H1 (cell line): ENCODE data around the gene GJD3. TPM values are rescaled to one million over a fixed set of nuclear protein-coding genes. Genes with fewer than 3 reads are reported as not detected.

ENCODE experiments used
- CTCF ChIA-PET: fragments of 300-600 bp; sonication (Branson Sonifier 250); formaldehyde crosslinking; loops from one replicate; lab custom pipeline; 2021; ENCODE audit not compliant: partially characterized antibody; lab: Charles Lee
- POLR2A ChIA-PET: fragments of 300-600 bp; sonication (Branson Sonifier 250); formaldehyde crosslinking; loops from one replicate; lab custom pipeline; 2021; ENCODE audit warnings: inconsistent platforms; ENCODE audit not compliant: partially characterized antibody; lab: Charles Lee
- DNase-seq, 2 experiments: peaks; one replicate each; pipeline versions ENCODE4 v3.0.0 to v3.0.0-alpha.2; 2010 to 2022; ENCODE audit warnings: low spot score in 2 of 2, low read depth in 1 of 2, mixed read lengths in 1 of 2
- FAIRE-seq: peaks from 2 replicates; lab custom pipeline; 2011; peaks lifted over from hg19 to GRCh38; lab: Jason Lieb, UNC
- H2AFZ ChIP-seq: 2 replicates; pipeline ENCODE4 v1.8.1; 2012; ENCODE audit warnings: low read length, inconsistent platforms
- H2AK5ac ChIP-seq: 2 replicates; pipeline ENCODE4 v1.6.1; 2013; ENCODE audit warnings: low read depth, low read length
- H2BK120ac ChIP-seq: replicated peaks from 2 replicates; pipeline ENCODE3; 2013; ENCODE audit warnings: low read depth, low read length, inconsistent platforms
- H2BK12ac ChIP-seq: 2 replicates; pipeline ENCODE4 v1.6.1; 2013; ENCODE audit warnings: low read depth, low read length
- H2BK15ac ChIP-seq: 2 replicates; pipeline ENCODE4 v1.6.1; 2013; ENCODE audit warnings: low read length
- H2BK20ac ChIP-seq: 2 replicates; pipeline ENCODE4 v1.6.1; 2013; ENCODE audit warnings: low read length
- H2BK5ac ChIP-seq: 2 replicates; pipeline ENCODE4 v1.6.1; 2013; ENCODE audit warnings: low read depth, low read length
- H3K14ac ChIP-seq: 2 replicates; pipeline ENCODE4 v1.6.1; 2013; ENCODE audit warnings: inconsistent platforms; ENCODE audit not compliant: insufficient read length
- H3K18ac ChIP-seq: 2 replicates; pipeline ENCODE4 v1.6.1; 2013; ENCODE audit warnings: low read length; ENCODE audit errors: extremely low read depth
- H3K23ac ChIP-seq: 2 replicates; pipeline ENCODE4 v1.6.1; 2013; ENCODE audit warnings: inconsistent platforms; ENCODE audit not compliant: insufficient read length
- H3K23me2 ChIP-seq: 2 replicates; pipeline ENCODE4 v1.6.1; 2013; ENCODE audit warnings: low read depth, low read length
- H3K27ac ChIP-seq: 2 replicates; pipeline ENCODE4 v1.6.1; 2011; ENCODE audit warnings: low read depth, low read length, inconsistent platforms
- H3K27me3 ChIP-seq, 4 experiments: replicated peaks in 1 of 4; 1 replicate in 1 of 4; 2 replicates in 3 of 4; pipeline versions ENCODE4 v1.6.1 to v1.8.1; 2011 to 2013; ENCODE audit warnings: low read length in 3 of 4, mild to moderate bottlenecking in 3 of 4, inconsistent platforms in 2 of 4, mixed read lengths in 2 of 4, moderate library complexity in 1 of 4; ENCODE audit not compliant: control insufficient read depth in 3 of 4, insufficient read depth in 3 of 4; ENCODE audit errors: extremely low read depth in 1 of 4
- H3K36me3 ChIP-seq, 4 experiments: 2 replicates each; pipeline versions ENCODE4 v1.6.1 to v1.8.1; 2011 to 2013; ENCODE audit warnings: mild to moderate bottlenecking in 4 of 4, low read length in 3 of 4, moderate library complexity in 2 of 4, control low read depth in 1 of 4, inconsistent platforms in 1 of 4; ENCODE audit not compliant: insufficient read depth in 4 of 4, control insufficient read depth in 2 of 4
- H3K4ac ChIP-seq: replicated peaks from 2 replicates; pipeline ENCODE3; 2013; ENCODE audit warnings: low read length, low read depth, mixed read lengths, inconsistent platforms; ENCODE audit not compliant: insufficient read length
- H3K4me1 ChIP-seq, 4 experiments: replicated peaks in 1 of 4; 1 replicate in 1 of 4; 2 replicates in 3 of 4; pipeline versions ENCODE4 v1.6.1 to v1.8.1; 2011 to 2013; ENCODE audit warnings: low read length in 3 of 4, inconsistent platforms in 2 of 4, mixed read lengths in 1 of 4; ENCODE audit not compliant: insufficient read depth in 4 of 4, control insufficient read depth in 3 of 4
- H3K4me2 ChIP-seq, 2 experiments: 2 replicates each; pipeline versions ENCODE4 v1.6.1 to v1.8.1; 2011 to 2013; ENCODE audit warnings: low read depth in 2 of 2, low read length in 2 of 2, control low read depth in 1 of 2, inconsistent platforms in 1 of 2, mild to moderate bottlenecking in 1 of 2; ENCODE audit not compliant: insufficient read depth in 1 of 2
- H3K4me3 ChIP-seq, 4 experiments: fragments of 200-600, 300-600 bp in 1 of 4; sonication (generic), shearing (Covaris generic), sonication (Bioruptor Twin) in 1 of 4; 2 replicates each; pipeline versions ENCODE4 v1.5.1 to v1.8.1; 2011 to 2016; ENCODE audit warnings: low read length in 4 of 4, low read depth in 3 of 4, control low read depth in 2 of 4, inconsistent platforms in 2 of 4, mild to moderate bottlenecking in 2 of 4, mixed read lengths in 1 of 4, moderate library complexity in 1 of 4; ENCODE audit not compliant: insufficient read depth in 2 of 4; ENCODE audit errors: extremely low read depth in 1 of 4
- H3K56ac ChIP-seq: replicated peaks from 2 replicates; pipeline ENCODE3; 2013; ENCODE audit warnings: low read depth, mild to moderate bottlenecking, mixed read lengths, low read length, inconsistent platforms; ENCODE audit not compliant: insufficient read length
- H3K79me1 ChIP-seq: 2 replicates; pipeline ENCODE4 v1.6.1; 2013; ENCODE audit warnings: low read depth, low read length, control low read depth
- H3K79me2 ChIP-seq, 2 experiments: 2 replicates each; pipeline versions ENCODE4 v1.6.1 to v1.8.1; 2012 to 2013; ENCODE audit warnings: low read length in 2 of 2, mild to moderate bottlenecking in 2 of 2, inconsistent platforms in 1 of 2; ENCODE audit not compliant: insufficient read depth in 2 of 2, control insufficient read depth in 1 of 2
- H3K9ac ChIP-seq, 4 experiments: replicated peaks in 1 of 4; 1 replicate in 1 of 4; 2 replicates in 3 of 4; pipeline versions ENCODE4 v1.6.1 to v1.8.1; 2011 to 2013; ENCODE audit warnings: low read depth in 3 of 4, low read length in 3 of 4, control low read depth in 2 of 4, mild to moderate bottlenecking in 2 of 4, moderate library complexity in 2 of 4, inconsistent platforms in 1 of 4; ENCODE audit errors: extremely low read depth in 1 of 4
- H3K9me3 ChIP-seq, 2 experiments: 2 replicates each; pipeline versions ENCODE4 v1.6.1 to v1.8.1; 2012 to 2013; ENCODE audit warnings: mild to moderate bottlenecking in 2 of 2, moderate library complexity in 2 of 2, control low read depth in 1 of 2, inconsistent platforms in 1 of 2, low read depth in 1 of 2, low read length in 1 of 2, mixed read lengths in 1 of 2; ENCODE audit not compliant: insufficient read depth in 2 of 2
- H4K20me1 ChIP-seq, 2 experiments: replicated peaks in 1 of 2; 2 replicates each; pipeline versions ENCODE3 to v1.8.1; 2011 to 2013; ENCODE audit warnings: inconsistent platforms in 2 of 2, low read length in 2 of 2, mild to moderate bottlenecking in 1 of 2; ENCODE audit not compliant: insufficient read depth in 2 of 2, control insufficient read depth in 1 of 2
- H4K5ac ChIP-seq: 2 replicates; pipeline ENCODE4 v1.6.1; 2013; ENCODE audit warnings: low read length, low read depth, mixed read lengths, inconsistent platforms; ENCODE audit not compliant: insufficient read length
- H4K8ac ChIP-seq: 2 replicates; pipeline ENCODE4 v1.8.0; 2013; ENCODE audit warnings: mild to moderate bottlenecking, moderate library complexity, low read length, inconsistent platforms; ENCODE audit not compliant: insufficient read depth; ENCODE audit errors: extremely low read depth
- H4K91ac ChIP-seq: replicated peaks from 2 replicates; pipeline ENCODE3; 2013; ENCODE audit warnings: low read length, mixed read lengths, inconsistent platforms; ENCODE audit not compliant: insufficient read length
- CREB1 ChIP-seq: IDR thresholded peaks from 2 replicates; pipeline ENCODE4 v1.6.1; 2012; ENCODE audit warnings: inconsistent platforms
- SIX5 ChIP-seq: IDR thresholded peaks from 2 replicates; pipeline ENCODE4 v1.6.1; 2011; ENCODE audit warnings: mild to moderate bottlenecking, low read depth, low read length
- TAF1 ChIP-seq: IDR thresholded peaks from 2 replicates; pipeline ENCODE4 v1.6.1; 2011; ENCODE audit warnings: mild to moderate bottlenecking, low read depth, low read length
- TBP ChIP-seq: IDR thresholded peaks from 2 replicates; pipeline ENCODE4 v1.6.1; 2011; ENCODE audit warnings: low read depth, low read length, improper control_type of control experiment
- WGBS, 2 experiments: shearing (Covaris generic) in 1 of 2; methylation state at CpG; one replicate each; pipeline versions ENCODE4 v1.1.6 to v1.1.7; 2013 to 2015; ENCODE audit warnings: low lambda C conversion rate in 2 of 2, mixed read lengths in 2 of 2, inconsistent platforms in 1 of 2, low coverage in 1 of 2, missing lambda C conversion rate in 1 of 2; ENCODE audit not compliant: insufficient replicate concordance in 2 of 2, insufficient coverage in 1 of 2, insufficient read length in 1 of 2; ENCODE audit errors: extremely low coverage in 1 of 2, missing lambda C conversion rate in 1 of 2; 5-methylcytosine and 5-hydroxymethylcytosine counted together
- polyA plus RNA-seq, 7 experiments: library from polyadenylated mRNA; depleted of rRNA in 3 of 7; stranded (reverse) in 5 of 7; unstranded in 2 of 7; fragments of >200 nt in 5 of 7; fragments of 200-250 nt in 2 of 7; gene quantifications; 1 replicate in 5 of 7; 2 replicates in 1 of 7; 4 replicates in 1 of 7; pipeline versions ENCODE4 v1.2.1 to v1.2.3, GENCODE V29; 2011 to 2013; ENCODE audit warnings: missing spikeins in 2 of 7, mixed read lengths in 2 of 7
- total RNA-seq: library from RNA; stranded (reverse); fragmentation: NEBNext Ultra II Directional; extraction: Animal tissue kit (Norgen Biotek cat#: 25700); gene quantifications from 2 replicates; pipeline ENCODE4 v1.2.1, GENCODE V29; 2021
- TF ChIP-seq, protein P1 (sequence below): IDR thresholded peaks from 2 replicates; pipeline ENCODE4 v1.6.1; 2012; ENCODE audit warnings: inconsistent platforms

The GJD3 gene
- total and polyA plus RNA-seq, 2 of the 8 experiments (the other 6 are each of a cell fraction or from before 2014, with no cell fraction given) = 0.53 to 1.9 TPM

- CTCF ChIA-PET = interaction anchor here (0.7 to 3.7 kb wide), 4 partner anchors 10 to 244 kb away, joined by 3 to 17 read pairs (median 4); no protein-coding TSS in a partner anchor
- no peaks in the 10 kb centered on the region for H4K20me1 ChIP-seq
- WGBS, 2 experiments = 64% methylated on average over 13 of the region's 16 CpGs; no CpG with 5 or more reads in 1 of the 2 experiments
Measured at GRCh38 chr17:40371261-40371929, 6.9 kb upstream of the GJD3 start.

More at GRCh38 chr17:40371261-40371929, 6.9 kb upstream of the GJD3 start:
- Histone ChIP-seq H4K8ac (no peak overlapping the region), H3K9ac (no peak overlapping the region), H3K18ac (no peak overlapping the region), H3K4me3 (no peak overlapping the region), H3K79me1 (no peaks in the 10 kb centered on the region), H3K9me3 (peaks cover 0 to 2% of the 10 kb centered on the region in 2 experiments; a peak in 1 of 4 replicates), H3K14ac (no peak overlapping the region), H3K4me1 (peaks cover 0 to 11% (median 5%) of the 10 kb centered on the region in 4 experiments; a peak in 4 of 7 replicates), H4K91ac (no peak overlapping the region), H3K4ac (no peak overlapping the region), H3K56ac (no peak overlapping the region), H2BK5ac (no peak overlapping the region), H3K27ac (no peak overlapping the region), H3K27me3 (no peaks in the 10 kb centered on the region), H2AFZ (no peak overlapping the region), H3K36me3 (no peaks in the 10 kb centered on the region), H3K23me2 (no peaks in the 10 kb centered on the region), H2BK15ac (0 out of 2 replicates have a peak overlapping the region, but pooled peaks have one; percentile 2), H2BK12ac (no peak overlapping the region), H3K23ac (no peak overlapping the region), H2BK120ac (no peak overlapping the region), H2AK5ac (no peak overlapping the region), H4K5ac (no peak overlapping the region), H2BK20ac (peak overlapping the region; percentile 48; the same call in 1 of the 2 replicates), H3K4me2 (no peak overlapping the region; a peak in 1 of 4 replicates), H3K79me2 (no peaks in the 10 kb centered on the region)
- DNase-seq = no peak
- TF ChIP-seq CREB1 (peak; percentile 40; the same call in 1 of the 2 replicates), TBP (no peak), SIX5 (peak; percentile 68), TAF1 (0 out of 2 replicates have a peak, but pooled peaks have one; percentile 31)
- TF ChIP-seq, protein P1, sequence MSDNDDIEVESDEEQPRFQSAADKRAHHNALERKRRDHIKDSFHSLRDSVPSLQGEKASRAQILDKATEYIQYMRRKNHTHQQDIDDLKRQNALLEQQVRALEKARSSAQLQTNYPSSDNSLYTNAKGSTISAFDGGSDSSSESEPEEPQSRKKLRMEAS = peak; percentile 35; the same call in 1 of the 2 replicates
- POLR2A ChIA-PET = interaction anchor here (1.3 kb wide), 1 partner anchor 46 kb away, joined by 3 read pairs; the partner anchor contains the start of gene TOP2A
- peak; percentile 63 for FAIRE-seq
